A549 (cell line): ENCODE measurements around the gene IZUMO1R. TPM values are rescaled to one million over a fixed set of nuclear protein-coding genes. Genes with fewer than 3 reads are reported as not detected.

Experiments used
- ATAC-seq, 2 experiments: fragments of 200-7000 bp in 1 of 2; fragments of >200 bp in 1 of 2; cut with Nextera tagmentation in 1 of 2; cut with Tn5 transposase in 1 of 2; 3 replicates each; pipeline versions ENCODE4 v1.8.0 to v1.9.1; 2018 to 2020; ENCODE audit warnings: mild to moderate bottlenecking in 1 of 2, moderate library complexity in 1 of 2
- CTCF ChIA-PET: fragments of 300-600 bp; sonication (Branson Sonifier 250); formaldehyde crosslinking; extraction: SDS; loops from one replicate; lab custom pipeline; 2021; ENCODE audit warnings: antibody characterized with exemption, inconsistent platforms; lab: Yijun Ruan, JAX
- POLR2A ChIA-PET: fragments of 350-600 bp; formaldehyde crosslinking; extraction: SDS; loops from one replicate; lab custom pipeline; 2021; ENCODE audit warnings: antibody characterized with exemption, inconsistent platforms; lab: Yijun Ruan, JAX
- DNase-seq, 2 experiments: peaks; one replicate each; pipeline versions ENCODE4 v3.0.0 to v3.0.0-alpha.2; 2011 to 2016; ENCODE audit warnings: low read depth in 1 of 2, low spot score in 1 of 2
- FAIRE-seq: peaks from 2 replicates; lab custom pipeline; 2011; peaks lifted over from hg19 to GRCh38; lab: Jason Lieb, UNC
- H3K27ac ChIP-seq, 2 experiments: fragments of >200 bp; sonication (Bioruptor Twin); formaldehyde crosslinking; 3 replicates each; pipeline ENCODE4 v1.5.1; 2016 to 2017
- H3K4me1 ChIP-seq: fragments of >200 bp; sonication (Bioruptor Twin); formaldehyde crosslinking; 3 replicates; pipeline ENCODE4 v1.6.1; 2016
- H3K4me2 ChIP-seq: fragments of >200 bp; sonication (Bioruptor Twin); formaldehyde crosslinking; 3 replicates; pipeline ENCODE4 v1.6.1; 2016
- H3K4me3 ChIP-seq: fragments of >200 bp; sonication (Bioruptor Twin); formaldehyde crosslinking; 3 replicates; pipeline ENCODE4 v1.5.1; 2016
- H3K9me3 ChIP-seq: fragments of >200 bp; sonication (Bioruptor Twin); formaldehyde crosslinking; 3 replicates; pipeline ENCODE4 v1.6.1; 2016
- BHLHE40 ChIP-seq: IDR thresholded peaks from 2 replicates; pipeline ENCODE4 v1.6.1; 2012; ENCODE audit warnings: low read depth, low read length, inconsistent platforms
- CBX2 ChIP-seq: fragments of 200-600 bp; sonication (generic); IDR thresholded peaks from 2 replicates; pipeline ENCODE4 v1.6.1; 2016; ENCODE audit warnings: low read depth, mild to moderate bottlenecking, borderline replicate concordance
- CBX8 ChIP-seq: fragments of 200-600 bp; sonication (generic); IDR thresholded peaks from 2 replicates; pipeline ENCODE4 v1.6.1; 2016
- CEBPB ChIP-seq, 2 experiments: fragments of >200 bp in 1 of 2; sonication (Bioruptor Twin) in 1 of 2; formaldehyde crosslinking in 1 of 2; IDR thresholded peaks; 2 replicates each; pipeline ENCODE4 v1.6.1; 2012 to 2016
- CHD4 ChIP-seq: fragments of 200-600 bp; sonication (generic); IDR thresholded peaks from 2 replicates; pipeline ENCODE4 v1.6.1; 2016; ENCODE audit warnings: antibody characterized with exemption, mild to moderate bottlenecking, borderline replicate concordance
- ESRRA ChIP-seq: fragments of 150-350 bp; IDR thresholded peaks from 2 replicates; pipeline ENCODE4 v1.6.1; 2014; ENCODE audit warnings: mild to moderate bottlenecking, low read length, borderline replicate concordance
- FOSL2 ChIP-seq, 2 experiments: fragments of 450-650 bp in 1 of 2; fragments of >200 bp in 1 of 2; sonication (Bioruptor Twin) in 1 of 2; formaldehyde crosslinking; IDR thresholded peaks; 2 replicates each; pipeline versions ENCODE4 v1.5.0 to v1.6.1; 2016 to 2020; ENCODE audit warnings: mild to moderate bottlenecking in 1 of 2, moderate library complexity in 1 of 2
- FOXS1 ChIP-seq: fragments of 250-450 bp; sonication (Bioruptor Pico); IDR thresholded peaks from 2 replicates; pipeline ENCODE4 v1.5.0; 2020; ENCODE audit warnings: mild to moderate bottlenecking, moderate library complexity
- HEYL ChIP-seq: fragments of 250-450 bp; sonication (Bioruptor Pico); IDR thresholded peaks from 2 replicates; pipeline ENCODE4 v1.8.0; 2021; ENCODE audit warnings: mild to moderate bottlenecking, moderate library complexity
- HOXB13 ChIP-seq: fragments of 250-450 bp; sonication (Bioruptor Pico); IDR thresholded peaks from 2 replicates; pipeline ENCODE4 v1.5.0; 2020; ENCODE audit warnings: low read depth, mild to moderate bottlenecking, moderate library complexity
- HOXB5 ChIP-seq: fragments of 250-450 bp; sonication (Bioruptor Pico); IDR thresholded peaks from 2 replicates; pipeline ENCODE4 v1.5.0; 2020; ENCODE audit warnings: mild to moderate bottlenecking, moderate library complexity
- JUN ChIP-seq, 2 experiments: fragments of >200 bp; sonication (Bioruptor Twin); formaldehyde crosslinking; IDR thresholded peaks; 2 replicates in 1 of 2; 3 replicates in 1 of 2; pipeline ENCODE4 v1.6.1; 2016 to 2017
- KDM1A ChIP-seq: fragments of 200-600 bp; sonication (generic); IDR thresholded peaks from 2 replicates; pipeline ENCODE4 v1.6.1; 2016; ENCODE audit warnings: low read depth, mild to moderate bottlenecking
- NFE2L2 ChIP-seq: fragments of 150-350 bp; conservative IDR thresholded peaks from 2 replicates; pipeline ENCODE4 v1.6.1; 2014; ENCODE audit warnings: low read length
- NR3C1 ChIP-seq: fragments of >200 bp; sonication (Bioruptor Twin); formaldehyde crosslinking; IDR thresholded peaks from 3 replicates; pipeline ENCODE4 v1.6.1; 2017
- POLR2A ChIP-seq: IDR thresholded peaks from 2 replicates; pipeline ENCODE4 v1.6.1; 2012; ENCODE audit warnings: mild to moderate bottlenecking, low read length
- RFX5 ChIP-seq: fragments of 450-650 bp; IDR thresholded peaks from 2 replicates; pipeline ENCODE4 v1.7.1; 2014; ENCODE audit warnings: antibody characterized with exemption, mild to moderate bottlenecking, moderate library complexity
- RNF2 ChIP-seq: fragments of 200-600 bp; sonication (generic); IDR thresholded peaks from 2 replicates; pipeline ENCODE4 v1.6.1; 2016; ENCODE audit warnings: low read depth, mild to moderate bottlenecking, antibody characterized with exemption, moderate library complexity, borderline replicate concordance
- SMC3 ChIP-seq: fragments of >200 bp; sonication (Bioruptor Twin); formaldehyde crosslinking; IDR thresholded peaks from 3 replicates; pipeline ENCODE4 v1.6.1; 2018; ENCODE audit warnings: inconsistent platforms
- TFCP2L1 ChIP-seq: fragments of 250-450 bp; sonication (Bioruptor Pico); IDR thresholded peaks from 2 replicates; pipeline ENCODE4 v1.5.0; 2021; ENCODE audit warnings: mild to moderate bottlenecking
- ZC3H11A ChIP-seq: fragments of 450-650 bp; IDR thresholded peaks from 2 replicates; pipeline ENCODE4 v1.6.1; 2014; ENCODE audit warnings: antibody characterized with exemption, mild to moderate bottlenecking
- ZFP36 ChIP-seq: fragments of 450-650 bp; IDR thresholded peaks from 2 replicates; pipeline ENCODE4 v1.6.1; 2014; ENCODE audit warnings: borderline replicate concordance; ENCODE audit not compliant: partially characterized antibody
- ZNF302 ChIP-seq: fragments of 250-450 bp; sonication (Bioruptor Pico); IDR thresholded peaks from 2 replicates; pipeline ENCODE4 v1.9.0; 2021; ENCODE audit warnings: inconsistent platforms, mild to moderate bottlenecking, moderate library complexity
- ZSCAN20 ChIP-seq: fragments of 250-450 bp; sonication (Bioruptor Pico); IDR thresholded peaks from 2 replicates; pipeline ENCODE4 v1.8.0; 2022; ENCODE audit warnings: mild to moderate bottlenecking, moderate library complexity
- WGBS: methylation state at CpG from one replicate; pipeline ENCODE4 v1.1.6; 2017; ENCODE audit errors: missing lambda C conversion rate; 5-methylcytosine and 5-hydroxymethylcytosine counted together
- polyA plus RNA-seq, 4 experiments: library from polyadenylated mRNA; depleted of rRNA in 3 of 4; stranded (reverse); fragments of >200 nt; fragmentation: RNase III in 1 of 4; extraction: RNeasy Plus Mini Kit Qiagen cat#74134 plus additional on column Dnase treatment in 1 of 4; gene quantifications; 2 replicates in 3 of 4; 3 replicates in 1 of 4; pipeline ENCODE4 v1.2.3, GENCODE V29; 2011 to 2017
- TF ChIP-seq, protein P1 (sequence below): IDR thresholded peaks from 2 replicates; pipeline ENCODE4 v1.6.1; 2012; ENCODE audit warnings: low read depth, borderline replicate concordance
- TF ChIP-seq, protein P2 (sequence below): fragments of >200 bp; sonication (Bioruptor Twin); formaldehyde crosslinking; IDR thresholded peaks from 2 replicates; pipeline ENCODE4 v1.6.1; 2016
- TF ChIP-seq, protein P3 (sequence below): fragments of 450-650 bp; IDR thresholded peaks from 2 replicates; pipeline ENCODE4 v1.6.1; 2014; ENCODE audit warnings: antibody characterized with exemption
- TF ChIP-seq, protein P4 (sequence below): fragments of >200 bp; sonication (Bioruptor Twin); formaldehyde crosslinking; IDR thresholded peaks from 3 replicates; pipeline ENCODE4 v1.5.1; 2016
- TF ChIP-seq, protein P5 (sequence below): IDR thresholded peaks from 2 replicates; pipeline ENCODE4 v1.6.1; 2012
- TF ChIP-seq, protein P6 (sequence below): fragments of >200 bp; sonication (Bioruptor Twin); formaldehyde crosslinking; IDR thresholded peaks from 3 replicates; pipeline ENCODE4 v1.6.1; 2016

IZUMO1R gene
- polyA plus RNA-seq, 2 of the 4 experiments (the other 2 are of a cell fraction): not detected

DNA sequence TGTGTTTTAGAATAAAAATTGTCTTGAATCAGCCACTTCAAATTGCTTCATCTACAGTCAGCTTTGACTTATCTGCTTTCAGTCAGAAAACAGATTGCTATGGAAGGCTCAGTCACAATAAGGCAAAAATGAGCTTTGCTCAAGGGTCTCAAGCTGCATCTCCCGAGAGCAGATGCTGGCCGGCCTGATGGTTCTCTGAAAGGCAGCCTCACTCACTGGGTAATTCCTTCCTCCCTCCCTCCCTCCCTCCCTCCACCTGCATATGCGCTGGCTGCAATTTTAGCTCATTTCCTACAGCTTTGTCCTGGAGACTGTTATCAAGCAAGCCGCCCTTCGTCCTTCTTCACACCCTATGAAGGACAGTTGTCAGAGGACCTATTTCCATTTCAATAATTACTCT, 1.6 kb upstream of the IZUMO1R start:
- POLR2A ChIA-PET: no interaction called here
- ATAC-seq (no peak), FAIRE-seq (no peak), DNase-seq (no peak)
- H3K27ac ChIP-seq: no peak overlapping the region
- TF ChIP-seq, protein P1, sequence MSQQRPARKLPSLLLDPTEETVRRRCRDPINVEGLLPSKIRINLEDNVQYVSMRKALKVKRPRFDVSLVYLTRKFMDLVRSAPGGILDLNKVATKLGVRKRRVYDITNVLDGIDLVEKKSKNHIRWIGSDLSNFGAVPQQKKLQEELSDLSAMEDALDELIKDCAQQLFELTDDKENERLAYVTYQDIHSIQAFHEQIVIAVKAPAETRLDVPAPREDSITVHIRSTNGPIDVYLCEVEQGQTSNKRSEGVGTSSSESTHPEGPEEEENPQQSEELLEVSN: no peak
- TF ChIP-seq, protein P2, sequence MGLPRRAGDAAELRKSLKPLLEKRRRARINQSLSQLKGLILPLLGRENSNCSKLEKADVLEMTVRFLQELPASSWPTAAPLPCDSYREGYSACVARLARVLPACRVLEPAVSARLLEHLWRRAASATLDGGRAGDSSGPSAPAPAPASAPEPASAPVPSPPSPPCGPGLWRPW: no peak
- TF ChIP-seq CHD4 (no peak), ZNF302 (no peak), CBX2 (no peak), BHLHE40 (no peak), RNF2 (no peak), ZFP36 (no peak), HEYL (CRISPR knock-in tag) (no peak)
- H3K4me3 ChIP-seq: no peak overlapping the region
- H3K4me1 ChIP-seq: peaks cover 12% of the 10 kb centered on the region; the same call in 2 of the 3 replicates
- H3K9me3 ChIP-seq: no peaks in the 10 kb centered on the region
- 87% methylated on average over 4 of the region's 5 CpGs for WGBS
- CTCF ChIA-PET: interaction anchor here (1.1 kb wide), 1 partner anchor 407 kb away, joined by 3 read pairs; no protein-coding TSS in a partner anchor
- no peak overlapping the region for H3K4me2 ChIP-seq

DNA sequence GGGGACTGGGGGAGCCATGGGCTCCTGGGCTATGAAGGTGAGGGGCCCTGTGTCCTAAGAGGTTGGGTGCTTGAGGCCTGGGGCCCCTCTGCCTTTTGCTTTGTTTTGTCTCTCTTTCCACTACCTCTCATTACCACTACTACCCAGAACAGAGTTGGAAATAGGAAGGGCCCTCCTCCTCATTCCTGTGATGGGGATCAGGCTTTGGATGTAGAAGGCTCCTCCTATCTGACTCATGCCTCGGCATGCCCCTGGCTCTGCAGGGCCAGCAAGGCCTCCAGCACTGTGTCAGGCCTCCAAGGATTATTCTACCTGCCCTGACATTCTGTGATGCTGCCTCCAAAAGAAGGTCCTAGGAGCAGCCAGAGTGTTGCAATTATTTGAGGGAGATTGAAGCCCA, 766 bp downstream of the IZUMO1R start:
- POLR2A ChIA-PET: no interaction called here

DNA sequence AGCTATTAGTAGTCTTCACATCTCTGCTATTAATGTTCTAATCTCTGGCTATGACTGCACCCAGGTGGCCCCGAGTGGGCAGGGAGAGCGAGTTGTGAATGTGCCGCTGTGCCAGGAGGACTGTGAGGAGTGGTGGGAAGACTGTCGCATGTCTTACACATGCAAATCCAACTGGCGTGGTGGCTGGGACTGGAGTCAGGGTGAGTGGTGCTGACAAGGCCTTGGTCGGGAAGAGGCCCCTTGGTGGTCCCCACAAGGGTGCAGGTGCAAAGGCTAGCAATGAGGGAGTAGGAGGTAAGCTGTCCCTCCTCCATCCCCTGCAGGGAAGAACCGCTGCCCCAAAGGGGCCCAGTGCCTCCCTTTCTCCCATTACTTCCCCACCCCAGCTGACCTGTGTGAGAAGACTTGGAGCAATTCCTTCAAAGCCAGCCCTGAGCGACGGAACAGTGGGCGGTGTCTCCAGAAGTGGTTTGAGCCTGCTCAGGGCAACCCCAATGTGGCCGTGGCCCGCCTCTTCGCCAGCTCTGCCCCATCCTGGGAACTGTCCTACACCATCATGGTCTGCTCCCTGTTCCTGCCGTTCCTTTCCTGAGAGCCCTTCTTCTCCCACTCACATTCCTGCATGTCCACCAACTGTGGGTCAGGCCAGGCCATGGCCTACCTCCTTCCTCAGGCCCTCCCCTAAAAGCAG, 2.9 kb downstream of the IZUMO1R start:
- CTCF ChIA-PET: interaction anchor here (1.6 kb wide), 1 partner anchor 110 kb away, joined by 4 read pairs; no protein-coding TSS in a partner anchor
- POLR2A ChIA-PET: interaction anchor here (0.6 kb wide), 1 partner anchor 58 kb away, joined by 3 read pairs; no protein-coding TSS in a partner anchor
- Histone ChIP-seq H3K27ac (no peak overlapping the region), H3K4me2 (no peak overlapping the region), H3K4me3 (no peak overlapping the region), H3K4me1 (peaks cover 12% of the 10 kb centered on the region; the same call in 2 of the 3 replicates), H3K9me3 (no peaks in the 10 kb centered on the region)
- ATAC-seq (no peak), FAIRE-seq (no peak), DNase-seq (no peak)
- 89% methylated on average over 12 of the region's 14 CpGs for WGBS
- TF ChIP-seq, protein P3, sequence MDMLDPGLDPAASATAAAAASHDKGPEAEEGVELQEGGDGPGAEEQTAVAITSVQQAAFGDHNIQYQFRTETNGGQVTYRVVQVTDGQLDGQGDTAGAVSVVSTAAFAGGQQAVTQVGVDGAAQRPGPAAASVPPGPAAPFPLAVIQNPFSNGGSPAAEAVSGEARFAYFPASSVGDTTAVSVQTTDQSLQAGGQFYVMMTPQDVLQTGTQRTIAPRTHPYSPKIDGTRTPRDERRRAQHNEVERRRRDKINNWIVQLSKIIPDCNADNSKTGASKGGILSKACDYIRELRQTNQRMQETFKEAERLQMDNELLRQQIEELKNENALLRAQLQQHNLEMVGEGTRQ: no peak
- no peak for TF ChIP-seq FOSL2 (IDR thresholded peaks at IDR 0.05)
- TF ChIP-seq FOSL2 (CRISPR knock-in tag; IDR thresholded peaks at IDR 0.05): no peak
- no peak for TF ChIP-seq FOXS1 (CRISPR knock-in tag)
- TF ChIP-seq CEBPB (IDR thresholded peaks at IDR 0.05): no peak
- TF ChIP-seq BHLHE40: no peak
- TF ChIP-seq ZC3H11A: no peak
- TF ChIP-seq, protein P4, sequence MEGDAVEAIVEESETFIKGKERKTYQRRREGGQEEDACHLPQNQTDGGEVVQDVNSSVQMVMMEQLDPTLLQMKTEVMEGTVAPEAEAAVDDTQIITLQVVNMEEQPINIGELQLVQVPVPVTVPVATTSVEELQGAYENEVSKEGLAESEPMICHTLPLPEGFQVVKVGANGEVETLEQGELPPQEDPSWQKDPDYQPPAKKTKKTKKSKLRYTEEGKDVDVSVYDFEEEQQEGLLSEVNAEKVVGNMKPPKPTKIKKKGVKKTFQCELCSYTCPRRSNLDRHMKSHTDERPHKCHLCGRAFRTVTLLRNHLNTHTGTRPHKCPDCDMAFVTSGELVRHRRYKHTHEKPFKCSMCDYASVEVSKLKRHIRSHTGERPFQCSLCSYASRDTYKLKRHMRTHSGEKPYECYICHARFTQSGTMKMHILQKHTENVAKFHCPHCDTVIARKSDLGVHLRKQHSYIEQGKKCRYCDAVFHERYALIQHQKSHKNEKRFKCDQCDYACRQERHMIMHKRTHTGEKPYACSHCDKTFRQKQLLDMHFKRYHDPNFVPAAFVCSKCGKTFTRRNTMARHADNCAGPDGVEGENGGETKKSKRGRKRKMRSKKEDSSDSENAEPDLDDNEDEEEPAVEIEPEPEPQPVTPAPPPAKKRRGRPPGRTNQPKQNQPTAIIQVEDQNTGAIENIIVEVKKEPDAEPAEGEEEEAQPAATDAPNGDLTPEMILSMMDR: no peak
- TF ChIP-seq HOXB13 (CRISPR knock-in tag): no peak
- TF ChIP-seq SMC3: no peak
- TF ChIP-seq JUN (IDR thresholded peaks at IDR 0.05): no peak
- no peak for TF ChIP-seq RNF2
- TF ChIP-seq, protein P2: no peak
- TF ChIP-seq NR3C1: no peak
- TF ChIP-seq CBX8: no peak

More for the DNA sequence above, 766 bp downstream of the IZUMO1R start:
- ATAC-seq (no peak), DNase-seq (no peak), FAIRE-seq (no peak)
- WGBS: 25% methylated on average over 1 of the region's 1 CpG
- Histone ChIP-seq H3K9me3 (no peaks in the 10 kb centered on the region), H3K4me2 (no peak overlapping the region), H3K4me3 (no peak overlapping the region), H3K27ac (no peak overlapping the region), H3K4me1 (peaks cover 12% of the 10 kb centered on the region; the same call in 2 of the 3 replicates)
- TF ChIP-seq ESRRA: no peak
- TF ChIP-seq ZSCAN20: no peak
- TF ChIP-seq POLR2A: no peak
- TF ChIP-seq, protein P1: no peak
- TF ChIP-seq RFX5: no peak
- TF ChIP-seq, protein P5, sequence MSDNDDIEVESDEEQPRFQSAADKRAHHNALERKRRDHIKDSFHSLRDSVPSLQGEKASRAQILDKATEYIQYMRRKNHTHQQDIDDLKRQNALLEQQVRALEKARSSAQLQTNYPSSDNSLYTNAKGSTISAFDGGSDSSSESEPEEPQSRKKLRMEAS: no peak
- TF ChIP-seq HOXB5 (CRISPR knock-in tag): no peak
- TF ChIP-seq FOXS1 (CRISPR knock-in tag): no peak
- TF ChIP-seq, protein P6, sequence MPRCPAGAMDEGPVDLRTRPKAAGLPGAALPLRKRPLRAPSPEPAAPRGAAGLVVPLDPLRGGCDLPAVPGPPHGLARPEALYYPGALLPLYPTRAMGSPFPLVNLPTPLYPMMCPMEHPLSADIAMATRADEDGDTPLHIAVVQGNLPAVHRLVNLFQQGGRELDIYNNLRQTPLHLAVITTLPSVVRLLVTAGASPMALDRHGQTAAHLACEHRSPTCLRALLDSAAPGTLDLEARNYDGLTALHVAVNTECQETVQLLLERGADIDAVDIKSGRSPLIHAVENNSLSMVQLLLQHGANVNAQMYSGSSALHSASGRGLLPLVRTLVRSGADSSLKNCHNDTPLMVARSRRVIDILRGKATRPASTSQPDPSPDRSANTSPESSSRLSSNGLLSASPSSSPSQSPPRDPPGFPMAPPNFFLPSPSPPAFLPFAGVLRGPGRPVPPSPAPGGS: no peak
- no peak for TF ChIP-seq KDM1A
- TF ChIP-seq TFCP2L1 (CRISPR knock-in tag): no peak
- no peak for TF ChIP-seq CBX2
- no peak for TF ChIP-seq NFE2L2
- CTCF ChIA-PET: no interaction called here
